HG02571 (cell line): ENCODE measurements around the gene NUP214.
A peak's percentile ranks its signal among the peaks of the same experiment; 100 is the strongest.
"Not testable (repeated sequence)": the region's sequence is repeated elsewhere in the genome, so short reads cannot be mapped to it uniquely, and the experiment has no call there.

Source experiments
- ATAC-seq: cut with Tn5 transposase; IDR thresholded peaks from one replicate; pipeline ENCODE4 v1.9.1; 2021; ENCODE audit warnings: mild to moderate bottlenecking, moderate library complexity; ENCODE audit not compliant: unreplicated experiment

NUP214 gene

GRCh38 chr9:131227959-131228460 is 102.6 kb downstream of the NUP214 start:
- no peak for ATAC-seq

DNA sequence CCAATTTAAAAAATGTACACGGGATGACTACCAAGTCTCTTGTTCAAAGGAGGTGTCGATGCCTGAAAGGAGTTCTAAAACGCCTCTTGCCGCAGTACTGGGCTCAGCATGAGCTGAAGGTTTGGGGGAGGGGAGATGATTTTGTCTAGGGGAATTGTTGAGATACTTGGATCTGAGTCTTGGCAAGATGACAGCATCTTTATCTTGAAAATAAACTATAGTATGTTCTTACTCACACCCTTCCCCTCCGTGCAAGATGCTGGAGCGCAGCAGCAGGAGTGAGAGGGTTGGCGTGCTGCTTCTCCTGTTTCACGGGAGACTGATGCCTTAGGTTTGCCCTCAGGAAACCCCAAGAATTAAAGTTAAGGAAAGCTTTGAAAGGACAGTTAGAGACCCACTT is 103.6 kb downstream of the NUP214 start:
- no peak for ATAC-seq

GRCh38 chr9:131233556-131233955 is 108.2 kb downstream of the NUP214 start:
- no peak for ATAC-seq

DNA sequence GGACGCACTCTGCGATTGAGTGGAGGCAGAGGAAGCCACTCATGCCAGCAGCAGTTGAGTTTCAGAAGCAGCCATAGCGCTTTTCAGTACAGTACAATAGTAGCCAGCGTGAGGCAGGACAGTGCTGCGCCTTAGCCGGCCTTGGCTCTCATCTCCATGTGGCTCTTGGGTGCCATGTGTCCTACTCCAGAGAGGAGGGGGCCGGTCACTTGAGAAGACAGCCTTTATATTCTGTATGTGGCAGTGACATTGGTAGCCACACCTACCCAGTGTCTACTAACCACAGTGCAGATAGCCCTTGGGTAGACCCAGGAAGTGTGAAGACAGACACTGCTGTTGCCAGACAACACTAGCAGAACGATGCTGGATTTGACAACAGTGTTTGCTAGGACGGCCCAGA is 108.6 kb downstream of the NUP214 start:
- ATAC-seq: no peak

DNA sequence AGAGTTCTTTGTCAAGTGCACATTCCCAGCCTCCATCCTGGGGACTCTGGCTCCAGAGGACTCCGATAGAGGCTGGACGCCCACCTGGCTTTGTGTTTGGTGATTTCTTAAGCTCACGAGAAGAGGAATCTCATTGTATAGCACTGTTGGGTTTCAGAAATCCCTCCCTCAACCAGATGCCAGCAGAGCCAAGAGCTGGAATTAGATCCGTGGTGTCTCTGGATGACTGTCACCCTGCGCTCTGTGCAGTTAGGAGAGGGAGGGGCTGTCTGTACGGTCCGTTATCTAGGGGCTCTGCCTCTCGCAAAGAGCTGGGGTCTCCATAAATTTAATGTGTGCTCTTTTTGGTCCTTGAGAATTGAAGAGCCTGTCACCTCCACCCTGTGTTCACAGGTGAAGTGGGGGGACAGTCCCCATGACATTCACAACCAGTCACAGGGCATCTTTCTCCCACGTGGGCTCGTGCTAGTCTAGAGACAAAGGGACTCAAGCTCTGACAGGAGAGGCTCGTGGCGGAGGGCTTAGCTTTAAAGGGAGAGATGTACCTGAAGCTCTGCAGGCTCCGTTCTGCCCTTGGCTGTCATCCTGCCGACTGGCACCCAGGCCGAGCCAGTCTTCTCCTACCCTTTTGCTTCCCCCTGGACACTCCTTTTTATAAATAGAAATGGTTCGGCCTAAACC is 109.6 kb downstream of the NUP214 start:
- no peak for ATAC-seq

DNA sequence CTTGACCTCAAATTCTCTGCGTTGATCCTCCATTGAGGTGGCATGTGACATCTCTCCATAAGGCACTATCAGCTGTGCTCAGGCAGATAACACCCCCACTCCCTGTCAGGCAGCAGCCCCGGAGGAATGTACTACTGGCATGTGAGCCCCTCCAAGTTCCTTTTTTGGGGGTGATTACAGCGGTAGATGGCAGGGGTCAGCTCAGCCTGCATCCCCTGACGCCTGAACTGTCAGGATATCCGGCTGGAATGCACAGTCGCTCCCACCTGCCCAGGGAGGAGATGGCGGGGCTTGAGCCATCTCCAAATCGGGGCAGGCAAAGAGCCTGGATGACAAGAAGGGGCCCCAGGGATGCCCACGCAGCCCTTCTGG is 110.1 kb downstream of the NUP214 start:
- no peak for ATAC-seq

DNA sequence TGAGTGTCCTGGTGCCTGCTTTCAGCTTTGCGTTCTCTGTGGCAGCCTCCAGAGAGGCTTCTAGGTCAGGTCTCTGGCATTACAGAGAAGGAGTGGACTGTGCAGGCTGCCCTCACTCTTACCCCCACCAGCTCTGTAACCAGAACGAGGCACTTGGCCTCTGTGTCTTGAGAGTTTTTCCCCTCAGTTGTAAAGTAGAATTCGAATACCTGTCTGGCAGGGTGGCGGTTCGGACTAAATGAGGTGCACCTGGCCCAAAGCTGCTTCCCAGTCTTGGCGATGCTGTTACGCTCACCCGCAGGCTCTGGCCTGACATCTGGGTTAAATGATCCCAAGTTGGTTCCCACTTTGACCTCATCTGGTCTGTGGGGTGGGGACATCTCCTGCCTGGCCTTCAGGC is 110.8 kb downstream of the NUP214 start:
- no peak for ATAC-seq

- no peak for ATAC-seq
Measured at GRCh38 chr9:131236761-131237160, 111.4 kb downstream of the NUP214 start.

GRCh38 chr9:131237291-131237690 is 111.9 kb downstream of the NUP214 start:
- ATAC-seq: no peak

DNA sequence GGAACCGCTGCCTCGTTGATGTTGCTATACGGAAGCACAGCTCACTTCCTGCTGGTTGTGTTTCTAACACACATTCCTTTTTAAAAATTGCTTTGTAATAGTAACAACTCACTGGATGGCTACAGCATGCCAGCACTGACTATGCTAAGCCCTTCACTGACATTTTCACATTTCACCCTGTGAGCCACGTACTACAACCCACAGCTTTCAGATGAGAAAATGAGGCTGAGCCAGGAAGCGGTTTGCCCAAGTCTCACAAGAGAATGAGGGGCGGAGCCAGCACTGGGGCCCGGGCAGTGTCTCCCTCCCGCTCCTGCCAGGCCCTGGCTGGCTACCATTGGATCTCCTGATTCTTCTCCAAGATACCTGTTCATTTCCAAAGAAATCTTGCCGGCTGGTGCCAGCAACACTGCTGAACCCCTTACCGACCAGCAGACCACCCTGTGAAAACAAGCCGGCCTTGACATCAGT is 112.6 kb downstream of the NUP214 start:
- ATAC-seq: peak; percentile 77

DNA sequence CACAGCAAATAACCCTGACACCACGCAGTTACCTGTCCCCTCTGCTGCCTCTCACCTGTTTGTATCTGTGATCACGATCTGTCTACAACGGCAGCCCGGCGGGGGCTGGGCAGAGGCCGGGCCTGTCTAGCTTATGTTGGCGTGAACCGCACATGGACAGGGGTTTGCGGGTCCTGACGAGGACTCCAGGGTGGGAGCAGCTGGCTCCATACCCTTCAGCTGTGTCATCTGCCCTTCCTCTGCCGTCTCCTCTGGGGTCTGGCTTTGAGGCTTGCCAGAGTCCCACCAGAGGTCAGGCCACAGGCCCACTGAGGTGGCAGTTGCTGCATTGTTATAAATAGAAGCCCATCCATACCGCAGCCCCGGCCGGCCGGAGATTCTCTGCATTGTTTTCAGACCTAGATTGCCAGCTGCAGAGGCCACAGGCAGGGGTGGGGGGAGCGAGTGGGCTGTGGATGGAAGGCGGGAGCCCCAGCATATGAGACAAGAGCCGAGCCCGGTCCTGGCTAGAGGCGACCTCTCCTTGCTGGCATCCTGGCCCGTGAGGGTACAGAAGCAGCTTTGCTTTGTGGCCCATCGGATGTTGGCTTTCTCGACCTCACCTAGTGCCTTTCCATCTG is 113.1 kb downstream of the NUP214 start:
- no peak for ATAC-seq

GRCh38 chr9:131239161-131239975 is 114.0 kb downstream of the NUP214 start:
- no peak for ATAC-seq

- no peak for ATAC-seq
Measured at GRCh38 chr9:131240047-131240921, 114.9 kb downstream of the NUP214 start.

DNA sequence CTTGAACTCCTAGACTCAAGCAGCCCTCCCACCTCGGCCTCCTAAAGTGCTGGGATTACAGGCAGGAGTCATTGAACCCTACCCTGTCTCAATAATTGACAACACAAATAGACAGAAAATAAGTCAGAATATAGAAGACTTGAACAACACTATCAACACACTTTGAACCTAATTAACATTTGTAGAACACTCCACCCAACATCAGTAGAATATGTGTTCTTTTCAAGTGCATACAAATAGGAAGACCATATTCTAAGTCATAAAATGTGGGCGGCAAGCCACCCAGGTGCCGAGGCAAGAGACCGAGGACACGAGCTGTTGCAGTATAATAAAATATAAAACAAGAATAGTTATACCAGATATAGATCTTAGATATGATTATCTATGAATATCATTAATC is 118.9 kb downstream of the NUP214 start:
- not testable (repeated sequence) for ATAC-seq

- no peak for ATAC-seq
Measured at GRCh38 chr9:131246618-131247017, 121.2 kb downstream of the NUP214 start.

GRCh38 chr9:131252120-131252519 is 126.7 kb downstream of the NUP214 start:
- ATAC-seq: no peak

DNA sequence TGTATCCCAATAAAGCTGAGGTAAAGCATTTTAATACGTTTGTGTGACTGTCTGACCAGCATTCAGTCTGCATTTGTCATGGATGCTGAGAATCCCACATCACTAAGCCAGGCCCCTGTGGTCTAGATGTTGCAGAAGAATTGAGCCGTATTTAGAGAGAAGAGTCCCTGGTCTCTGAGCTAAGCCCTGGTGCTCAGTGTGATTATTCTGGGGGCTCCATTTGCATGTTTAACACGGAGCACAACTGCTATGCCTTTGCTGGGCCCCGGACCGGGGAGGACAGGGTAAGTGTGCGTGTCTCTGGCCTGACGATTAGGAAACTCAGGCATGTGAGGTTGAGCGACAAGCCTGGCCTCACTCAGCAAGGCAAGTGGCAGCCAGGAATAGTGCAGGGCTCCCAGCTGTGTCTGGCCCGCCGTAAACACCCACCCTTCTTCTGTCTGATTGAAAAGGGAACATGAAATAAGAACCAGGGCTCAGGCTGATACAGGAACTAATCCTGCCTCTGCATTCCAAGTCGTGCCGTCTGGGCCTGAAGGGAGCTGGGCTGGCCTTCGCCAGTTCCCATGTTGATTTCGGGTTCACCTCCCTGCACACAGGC is 128.6 kb downstream of the NUP214 start:
- no peak for ATAC-seq

DNA sequence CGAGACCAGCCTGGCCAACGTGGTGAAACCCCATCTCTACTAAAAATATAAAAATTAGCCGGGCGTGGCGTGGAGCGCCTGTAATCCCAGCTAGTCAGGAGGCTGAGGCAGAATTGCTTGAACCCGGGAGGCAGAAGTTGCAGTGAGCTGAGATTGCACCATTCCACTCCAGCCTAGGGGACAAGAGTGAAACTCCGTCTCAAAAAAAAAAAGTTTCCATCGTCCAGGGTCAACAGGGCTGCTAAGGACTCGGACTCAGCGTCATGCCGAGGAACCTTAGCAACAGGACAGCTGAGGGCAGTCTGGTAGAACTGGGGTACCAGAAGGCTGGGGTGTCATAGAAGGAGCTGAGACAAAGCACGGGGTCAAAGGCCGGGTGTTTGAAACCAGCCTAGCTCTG is 129.2 kb downstream of the NUP214 start:
- no peak for ATAC-seq

GRCh38 chr9:131255676-131256197 is 130.4 kb downstream of the NUP214 start:
- no peak for ATAC-seq
